GM18909 (cell line): Measurements from ENCODE around the gene CEP295NL.
A peak's percentile ranks its signal among the peaks of the same experiment; 100 is the strongest.
"Not testable (repeated sequence)": the region's sequence is repeated elsewhere in the genome, so short reads cannot be mapped to it uniquely, and the experiment has no call there.

Experiments used
- ATAC-seq: cut with Tn5 transposase; IDR thresholded peaks from one replicate; pipeline ENCODE4 v1.9.1; 2021; ENCODE audit warnings: mild to moderate bottlenecking; ENCODE audit not compliant: unreplicated experiment, poor library complexity

CEP295NL gene

DNA sequence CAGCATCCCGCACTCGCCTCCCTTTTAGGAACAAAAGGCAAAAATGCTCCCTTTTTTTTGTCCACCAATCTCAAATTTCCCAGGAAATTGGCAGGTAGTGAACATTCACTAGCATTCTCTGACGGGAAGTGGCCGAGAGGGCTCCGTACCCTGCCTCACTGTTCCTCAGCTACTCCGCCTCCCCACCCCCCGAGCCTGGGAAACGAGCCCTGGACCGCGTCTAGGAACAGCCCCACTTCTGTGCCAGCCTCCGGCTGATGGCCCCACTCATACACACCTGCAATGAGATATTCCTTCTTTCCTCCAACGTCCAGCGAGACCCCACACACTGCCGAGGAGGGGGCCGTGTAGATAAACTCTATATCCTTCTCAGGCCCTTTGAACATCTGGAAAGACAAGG is 32.4 kb downstream of the CEP295NL start:
- ATAC-seq: no peak

DNA sequence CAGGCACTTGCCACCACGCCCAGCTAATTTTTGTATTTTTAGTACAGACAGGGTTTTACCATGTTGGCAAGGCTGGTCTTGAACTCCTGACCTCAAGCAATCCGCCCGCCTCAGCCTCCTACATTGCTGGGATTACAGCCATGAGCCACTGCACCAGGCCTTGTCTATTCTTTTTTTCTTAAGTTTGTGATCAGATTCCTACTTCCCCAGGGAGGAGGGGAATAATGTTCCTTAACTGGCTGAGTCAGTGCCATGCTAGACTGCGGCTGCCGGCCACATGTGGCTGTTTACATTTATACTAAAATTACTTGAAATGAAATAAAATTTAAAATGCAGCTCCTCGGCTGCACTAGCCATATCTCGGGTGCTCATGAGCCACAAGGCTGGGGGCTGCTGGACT is 34.6 kb downstream of the CEP295NL start:
- no peak for ATAC-seq

DNA sequence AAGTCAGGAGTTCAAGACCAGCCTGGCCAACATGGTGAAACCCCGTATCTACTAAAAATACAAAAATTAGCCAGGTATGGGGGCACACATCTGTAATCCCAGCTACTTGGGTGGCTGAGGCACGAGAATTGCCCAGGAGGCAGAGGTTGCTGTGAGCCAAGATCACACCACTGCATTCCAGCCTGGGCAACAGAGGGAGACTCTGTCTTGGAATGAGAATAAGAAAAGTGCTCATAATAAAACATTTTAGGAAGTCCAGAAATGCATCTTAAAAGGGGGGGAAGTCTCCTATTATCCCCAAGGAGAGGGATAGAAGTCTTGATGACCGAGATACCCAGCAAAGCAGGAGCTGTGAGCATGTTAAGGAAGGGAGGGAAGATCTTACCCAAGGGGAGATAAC is 36.0 kb downstream of the CEP295NL start:
- ATAC-seq: not testable (repeated sequence)

DNA sequence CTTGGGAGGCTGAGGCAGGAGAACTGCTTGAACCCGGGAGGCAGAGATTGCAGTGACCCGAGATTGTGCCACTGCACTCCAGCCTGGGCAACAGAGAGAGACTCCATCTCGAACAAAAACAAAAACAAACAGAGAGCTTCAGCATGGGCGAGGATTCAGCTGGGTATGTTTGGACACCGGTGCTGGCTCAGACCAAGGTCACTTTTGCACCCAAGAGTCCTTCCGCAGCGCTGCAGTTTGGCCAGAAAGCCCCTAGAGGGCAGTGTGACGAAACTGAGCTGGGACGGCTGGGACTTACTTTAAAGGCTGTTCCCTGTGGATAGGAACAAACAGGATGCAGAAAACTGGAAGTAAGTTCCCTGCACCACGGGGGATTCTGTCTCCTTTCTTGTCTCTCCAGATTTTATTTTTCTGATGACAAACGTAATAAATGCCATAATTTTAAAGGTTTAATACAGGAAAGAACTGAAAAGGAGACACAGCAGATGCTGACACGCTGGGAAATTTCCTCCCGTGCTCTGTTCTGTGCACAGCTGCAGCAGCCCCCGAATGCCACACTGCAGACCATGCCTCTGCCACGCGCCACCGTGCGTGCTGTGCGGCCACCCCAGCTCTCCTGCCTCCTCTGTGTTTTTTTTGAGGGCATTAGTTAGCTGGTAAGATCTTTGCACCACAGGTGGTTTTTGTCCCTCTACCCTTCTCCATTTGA is 37.2 kb downstream of the CEP295NL start:
- ATAC-seq: no peak

DNA sequence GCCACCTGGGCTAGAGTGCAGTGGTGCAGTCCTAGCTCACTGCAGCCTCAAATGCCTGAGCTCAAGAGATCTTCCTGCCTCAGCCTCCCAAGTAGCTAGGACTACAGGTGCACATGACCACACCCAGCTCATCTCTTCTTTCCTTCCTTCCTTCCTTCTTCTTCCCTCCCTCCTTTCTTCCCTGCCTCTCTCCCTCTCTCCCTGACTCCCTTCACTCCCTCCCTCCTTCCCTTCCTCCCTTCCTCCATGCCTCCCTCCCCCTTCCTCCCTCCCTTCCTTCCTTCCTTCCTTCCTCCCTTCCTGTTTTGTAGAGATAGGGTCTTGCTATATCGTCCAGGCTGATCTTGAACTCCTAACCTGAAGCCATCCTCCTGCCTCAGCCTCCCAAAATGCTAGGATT is 38.9 kb downstream of the CEP295NL start:
- ATAC-seq: no peak

DNA sequence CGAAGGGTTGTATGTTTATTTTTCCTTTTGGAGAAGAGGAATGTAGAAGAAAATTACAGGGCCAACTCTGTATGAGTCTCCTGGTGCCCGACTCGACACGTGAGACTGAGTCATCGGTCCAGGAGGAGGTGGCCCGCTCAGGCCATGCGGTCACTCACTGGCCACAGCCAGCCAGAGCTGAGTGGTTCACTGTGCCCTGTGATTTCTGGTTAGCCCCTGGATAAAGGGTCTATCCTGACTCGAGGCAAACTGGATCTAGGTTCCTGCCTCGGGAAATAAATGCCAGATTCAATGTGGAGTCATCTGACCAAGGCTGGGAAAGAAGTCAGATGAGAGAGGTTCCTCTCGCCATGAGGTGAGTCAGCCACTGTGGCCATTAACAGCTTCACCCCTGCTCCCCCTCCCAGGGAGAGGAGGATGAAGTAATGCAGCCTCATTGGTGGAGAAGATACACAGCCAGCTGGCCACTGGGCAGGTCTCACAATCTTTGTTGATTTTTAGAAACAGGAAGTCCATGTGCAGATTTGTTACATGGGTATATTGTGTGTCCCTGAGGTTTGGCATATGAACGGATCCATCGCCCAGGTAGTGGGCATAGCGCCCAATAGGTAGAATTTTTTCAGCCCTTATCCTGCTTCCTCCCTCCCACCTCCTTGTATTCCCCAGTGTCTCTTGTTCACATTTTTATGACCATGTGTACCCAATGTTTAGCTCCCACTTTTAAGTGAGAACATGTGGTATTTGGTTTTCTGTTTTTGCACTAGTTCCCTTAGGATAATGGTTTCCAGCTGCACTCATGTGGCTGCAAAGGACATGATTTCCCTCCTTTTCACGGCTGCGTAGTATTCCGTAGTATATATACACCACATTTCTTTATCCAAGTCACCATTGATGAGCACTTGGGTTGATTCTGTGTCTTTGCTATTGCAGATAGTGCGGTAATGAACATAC is 40.7 kb downstream of the CEP295NL start:
- no peak for ATAC-seq

DNA sequence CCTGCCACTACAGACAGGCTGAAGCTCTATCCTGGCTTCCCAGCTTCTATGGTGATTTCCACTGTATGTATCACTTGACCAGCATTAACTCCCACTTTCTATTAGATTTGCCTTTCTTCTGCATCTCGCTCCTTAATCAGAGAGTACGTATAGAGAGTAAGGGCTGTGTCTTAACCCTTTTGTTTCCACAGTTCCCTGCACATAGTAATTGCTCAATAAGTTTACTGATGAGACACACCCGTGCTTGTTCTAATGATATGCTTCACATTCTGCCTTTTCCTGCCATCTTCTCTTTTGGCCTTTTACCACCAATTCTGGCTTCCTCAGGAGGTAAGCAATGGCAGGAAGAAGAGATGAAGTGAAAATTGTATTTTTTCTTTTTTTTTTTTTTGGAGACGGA is 41.8 kb downstream of the CEP295NL start:
- no peak for ATAC-seq

DNA sequence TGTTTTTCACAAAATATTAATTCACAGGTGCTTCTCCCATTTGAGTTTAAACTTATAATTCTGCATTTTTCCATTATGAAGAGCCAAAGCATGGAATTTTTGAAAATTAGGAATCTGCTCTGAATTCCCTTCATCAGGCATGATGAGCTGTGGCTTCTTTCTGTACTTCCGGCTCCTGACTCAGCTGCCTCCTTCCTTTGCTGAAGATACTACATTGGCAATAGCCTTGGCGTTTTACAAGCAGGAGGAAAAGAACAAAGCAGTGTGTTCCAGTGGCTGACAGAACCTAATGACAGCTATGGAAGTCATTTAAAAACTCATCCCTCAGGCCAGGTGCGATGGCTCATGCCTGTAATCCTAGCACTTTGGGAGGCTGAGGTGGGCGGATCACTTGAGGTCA is 44.0 kb downstream of the CEP295NL start:
- ATAC-seq: no peak

DNA sequence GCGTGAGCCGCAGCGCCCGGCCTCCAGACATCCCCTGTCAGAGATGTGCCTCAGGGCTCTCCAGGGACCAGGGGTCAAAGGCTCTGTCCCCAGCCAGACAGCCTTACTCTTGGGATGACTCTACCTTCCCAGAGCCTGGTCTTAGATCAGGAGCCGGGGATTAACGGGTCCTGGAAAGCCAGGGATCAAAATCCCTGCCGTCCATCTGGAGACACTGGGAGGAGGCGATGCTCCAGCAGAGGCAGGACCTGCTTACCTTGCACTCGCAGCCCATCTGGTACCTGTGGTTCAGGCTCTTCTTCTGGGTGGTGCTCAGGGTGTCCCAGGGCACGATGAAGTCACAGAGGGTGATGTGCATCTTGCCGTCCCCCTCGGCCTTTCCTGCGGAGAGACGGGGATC is 45.7 kb downstream of the CEP295NL start:
- no peak for ATAC-seq

DNA sequence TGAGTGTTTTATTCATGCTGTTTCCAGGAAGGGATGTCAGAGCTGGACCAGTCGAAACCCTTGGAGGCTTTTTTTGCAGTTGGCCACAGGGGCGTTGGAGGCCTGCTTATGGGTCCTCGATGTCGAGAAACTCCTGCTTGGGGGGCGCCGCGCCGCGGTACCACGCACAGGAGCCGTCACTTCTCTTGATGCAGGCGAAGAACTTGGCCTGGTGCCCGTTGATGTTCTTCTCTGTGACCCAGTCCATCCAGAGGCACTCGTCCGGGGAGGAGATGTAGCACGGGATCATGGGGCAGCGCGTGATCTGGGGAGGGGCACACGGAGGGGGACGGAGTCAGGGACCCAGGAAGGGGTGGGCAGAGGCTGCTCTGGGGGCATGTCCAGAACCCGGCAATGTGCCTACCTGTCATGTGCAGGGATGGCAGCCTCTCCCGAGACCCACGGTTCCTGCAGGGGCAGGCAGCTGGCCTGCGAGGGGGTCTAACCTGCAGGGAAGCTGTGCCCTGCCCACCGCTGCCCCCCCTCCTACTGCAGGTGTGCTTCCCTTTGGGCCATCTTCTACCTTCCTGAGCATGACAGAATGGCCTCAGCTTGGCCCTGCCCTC is 47.3 kb downstream of the CEP295NL start:
- ATAC-seq: no peak

DNA sequence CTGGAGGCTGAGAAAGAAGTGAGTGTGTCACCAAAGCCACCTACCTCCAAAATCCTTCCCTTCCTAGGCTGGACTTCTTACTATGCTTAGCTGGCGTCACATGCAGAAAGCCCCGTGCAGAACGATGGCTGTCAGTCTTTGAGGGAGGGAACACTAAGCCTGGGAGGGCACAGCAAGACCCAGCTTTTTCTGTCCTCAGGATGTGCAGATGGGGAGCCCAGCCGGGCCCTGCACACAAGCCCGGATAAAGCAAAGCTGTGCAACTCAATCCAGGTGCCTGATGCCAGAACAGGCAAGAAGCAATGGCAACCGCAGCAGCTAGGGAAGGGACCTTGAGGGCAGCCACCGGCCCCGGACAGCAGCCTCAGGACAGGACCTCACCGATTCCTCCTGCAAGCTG is 48.5 kb downstream of the CEP295NL start:
- ATAC-seq: no peak

DNA sequence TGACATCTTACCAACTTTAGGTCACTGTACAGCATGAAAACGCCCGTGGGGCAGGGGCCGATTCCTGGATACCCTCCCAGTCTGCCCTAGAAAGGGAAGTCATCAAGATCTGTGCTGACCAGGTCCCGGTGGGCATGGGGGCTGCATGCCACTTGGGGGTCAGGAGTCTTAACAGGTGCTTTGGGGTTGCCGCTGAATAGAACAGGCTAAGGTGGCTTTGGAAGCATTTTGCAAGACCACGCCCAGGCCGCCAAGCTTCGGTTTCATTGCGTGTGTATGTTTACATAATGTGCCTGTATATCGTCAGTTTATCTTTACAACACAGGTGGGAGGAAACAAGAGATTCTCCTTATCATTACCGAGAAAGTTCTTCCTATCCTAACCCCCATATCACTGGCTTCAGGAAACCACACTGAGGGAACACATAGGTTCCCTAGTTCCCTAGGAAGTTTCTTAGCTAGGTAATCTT is 49.0 kb downstream of the CEP295NL start:
- no peak for ATAC-seq

DNA sequence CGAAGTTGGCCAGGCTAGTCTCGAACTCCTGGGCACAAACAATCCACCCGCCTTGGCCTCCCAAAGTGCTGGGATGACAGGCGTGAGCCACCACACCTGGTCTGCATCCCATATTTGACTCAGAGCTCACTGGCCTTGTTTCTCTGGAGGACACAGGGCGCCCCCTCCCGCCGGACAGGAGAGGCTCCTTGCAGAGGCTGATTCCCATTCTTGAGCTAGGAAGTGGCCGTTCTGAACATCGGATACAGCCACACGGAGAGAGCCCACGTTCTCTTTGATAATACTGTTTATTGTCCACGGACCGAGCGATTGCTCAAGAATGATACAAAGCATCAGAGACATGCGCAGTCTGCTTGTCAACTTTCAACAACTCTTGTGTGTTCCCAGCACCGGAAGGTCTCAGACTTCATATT is 50.3 kb downstream of the CEP295NL start:
- no peak for ATAC-seq

DNA sequence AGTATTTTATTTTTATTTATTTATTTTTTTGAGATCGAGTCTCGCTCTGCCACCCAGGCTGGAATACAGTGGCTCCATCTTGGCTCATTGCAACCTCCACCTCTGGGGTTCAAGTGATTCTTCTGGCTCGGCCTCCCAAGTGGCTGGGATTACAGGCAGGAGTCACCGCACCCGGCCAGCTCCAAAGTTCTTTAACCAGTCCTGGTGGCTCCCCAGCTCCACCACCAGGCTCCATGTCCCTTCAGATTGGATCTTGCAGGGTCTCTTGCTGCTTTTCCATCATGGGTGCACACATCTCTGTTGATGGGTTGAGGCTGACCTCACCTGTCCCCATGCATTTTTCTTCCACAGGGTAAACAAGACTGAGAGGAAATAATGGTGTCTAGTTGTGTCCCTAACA is 54.0 kb downstream of the CEP295NL start:
- no peak for ATAC-seq

DNA sequence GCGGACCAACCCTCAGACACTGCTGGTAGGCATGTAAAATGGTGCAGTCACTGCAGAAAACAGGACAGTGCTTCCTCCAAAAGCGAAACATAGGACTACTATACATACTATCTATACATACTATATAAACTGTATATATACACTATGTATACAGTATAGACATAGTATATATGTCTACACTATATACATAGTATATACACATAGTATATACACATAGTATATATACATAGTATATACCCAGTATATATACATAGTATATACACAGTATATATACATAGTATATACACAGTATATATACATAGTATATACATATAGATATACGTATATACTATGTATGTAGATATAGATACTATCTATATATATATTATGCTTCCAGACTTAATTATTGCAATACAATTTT is 55.9 kb downstream of the CEP295NL start:
- no peak for ATAC-seq

DNA sequence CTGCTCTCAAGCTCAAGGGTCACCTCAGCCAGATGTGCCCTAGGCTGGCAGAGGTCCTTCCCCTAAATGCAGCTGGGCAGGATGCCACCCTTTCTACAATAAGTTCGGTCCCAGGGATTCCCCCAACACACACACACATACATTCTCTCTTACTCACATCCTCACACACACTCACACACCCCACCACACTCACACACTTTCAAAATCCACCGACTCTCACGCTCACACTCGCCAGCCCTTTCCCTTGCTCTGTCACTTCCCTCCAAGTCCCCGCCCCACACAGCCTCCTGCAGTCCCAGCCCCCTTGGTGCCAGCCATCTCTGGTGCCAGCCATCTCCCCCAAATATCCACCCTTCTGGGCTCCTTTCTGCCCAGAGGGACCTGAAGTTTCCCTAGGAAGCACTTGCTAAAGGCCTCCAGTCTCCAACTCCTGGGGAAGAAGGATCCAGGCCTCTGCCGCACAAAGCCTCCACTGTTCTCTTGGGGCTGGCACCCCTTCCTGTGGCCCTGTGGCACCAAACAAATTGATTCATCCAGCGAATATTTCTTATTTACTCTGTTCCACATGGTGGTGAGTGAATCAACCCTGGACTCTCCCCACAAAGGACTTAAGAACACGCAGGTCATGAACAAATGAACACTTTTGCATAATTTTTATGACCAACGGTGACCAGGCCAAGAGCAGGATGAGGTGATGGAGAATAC is 58.5 kb downstream of the CEP295NL start:
- no peak for ATAC-seq

DNA sequence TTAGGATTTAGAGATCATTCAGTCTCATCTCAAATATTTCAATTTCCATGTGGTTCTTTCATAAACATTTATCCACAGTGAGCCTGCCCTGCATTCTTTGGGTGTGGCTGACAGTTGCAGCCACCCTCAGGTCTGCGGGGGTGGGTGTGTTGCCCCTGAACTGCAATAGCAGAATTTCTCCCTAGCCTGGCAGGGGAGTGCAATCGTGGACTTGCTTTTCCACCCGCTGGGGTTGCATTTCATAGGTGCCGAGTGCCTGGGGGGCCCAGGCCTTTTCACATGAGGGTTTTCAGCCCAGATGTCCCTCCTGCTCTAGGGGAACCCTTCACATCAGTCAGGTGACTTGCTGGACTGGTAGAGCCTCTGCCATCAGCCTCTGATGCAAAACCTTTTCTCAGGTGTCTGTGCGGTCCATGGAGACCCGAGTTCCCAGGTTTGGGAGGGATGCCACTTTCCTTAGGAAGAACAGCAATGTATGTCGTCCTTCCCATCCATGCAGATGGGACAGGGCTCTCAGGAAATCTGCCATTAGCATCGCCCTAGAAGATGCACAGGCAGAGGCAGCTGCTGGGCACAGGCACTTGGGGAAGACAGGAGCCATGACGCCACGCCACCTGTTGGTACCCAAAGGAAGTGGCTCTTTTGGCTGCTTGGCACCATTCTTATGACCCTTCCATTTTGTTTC is 60.0 kb downstream of the CEP295NL start:
- no peak for ATAC-seq

DNA sequence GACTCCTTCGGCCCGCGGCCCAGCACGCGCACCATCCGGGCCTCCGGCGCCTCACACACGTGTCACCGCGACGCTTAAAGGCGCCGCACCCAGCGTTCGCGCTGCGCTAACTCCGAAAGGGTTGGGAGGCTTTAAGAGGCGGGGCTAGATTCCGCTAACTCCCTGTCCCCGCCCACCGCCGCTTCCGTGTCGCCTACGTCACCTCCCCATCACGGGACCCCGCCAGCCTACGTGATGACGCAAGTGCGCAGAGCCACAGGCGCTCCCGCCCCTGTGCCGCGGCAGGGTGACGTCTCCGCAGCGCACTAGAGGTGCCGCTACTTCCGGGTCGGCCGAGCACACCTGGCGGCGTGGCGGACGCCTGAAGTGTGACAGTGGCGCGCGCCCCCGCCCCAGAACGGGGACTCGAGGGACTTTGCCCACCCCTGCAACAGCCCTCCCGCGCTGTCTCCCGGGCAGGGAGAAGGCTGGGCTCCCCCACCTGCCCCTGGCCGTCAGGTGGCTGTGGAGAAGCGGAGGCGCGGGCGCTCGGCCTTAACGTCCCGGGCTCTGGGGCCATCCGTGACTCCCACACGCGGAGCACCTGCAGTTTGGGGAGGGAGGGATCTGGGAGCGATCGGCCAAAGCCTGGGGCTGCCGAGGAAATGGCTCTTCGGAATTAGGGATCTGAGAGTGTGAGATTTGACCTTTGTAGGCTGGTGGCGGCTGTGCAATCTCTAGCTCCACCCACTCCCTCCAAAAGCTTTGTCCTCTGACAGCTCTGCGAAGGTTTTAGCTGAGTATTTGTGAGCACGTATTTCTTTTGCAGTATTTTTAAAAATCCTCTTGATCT is 62.0 kb downstream of the CEP295NL start, which contains the start of gene USP36:
TSS of gene USP36 (minus strand) at position 35 of the 832 bp plus-strand sequence. CDS start 4,451 bp downstream, outside the sequence.
- ATAC-seq: peak; percentile 88
